GM12873 (cell line): ENCODE data around the gene ZNF701.

Experiments used
- TF ChIP-seq, protein P1 (sequence below): IDR thresholded peaks from 2 replicates; pipeline ENCODE4 v1.5.1; 2012; ENCODE audit warnings: low read depth, mild to moderate bottlenecking, moderate library complexity, low read length, control low read depth; ENCODE audit not compliant: insufficient read depth; ENCODE audit errors: missing control alignments

The ZNF701 gene

DNA sequence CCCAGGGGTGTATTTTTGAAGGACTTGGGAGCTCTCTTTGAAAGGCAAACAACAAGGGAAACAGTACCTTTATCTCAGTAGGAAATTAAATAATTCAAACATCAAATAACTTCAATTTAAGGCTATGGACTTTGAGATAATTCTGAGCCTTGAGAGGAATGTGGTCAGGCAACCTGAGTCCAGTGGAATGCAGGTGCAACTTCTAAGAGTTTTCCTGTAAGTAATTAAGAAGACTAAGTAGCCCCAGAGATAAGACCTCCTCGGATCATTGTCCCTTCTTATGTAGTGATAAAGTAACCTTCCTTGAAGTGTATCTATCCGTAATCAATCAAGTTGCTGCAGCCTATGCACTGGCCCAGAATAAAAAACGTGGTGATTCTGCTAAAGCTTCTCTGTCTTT, 29.2 kb downstream of the ZNF701 start:
- TF ChIP-seq, protein P1, sequence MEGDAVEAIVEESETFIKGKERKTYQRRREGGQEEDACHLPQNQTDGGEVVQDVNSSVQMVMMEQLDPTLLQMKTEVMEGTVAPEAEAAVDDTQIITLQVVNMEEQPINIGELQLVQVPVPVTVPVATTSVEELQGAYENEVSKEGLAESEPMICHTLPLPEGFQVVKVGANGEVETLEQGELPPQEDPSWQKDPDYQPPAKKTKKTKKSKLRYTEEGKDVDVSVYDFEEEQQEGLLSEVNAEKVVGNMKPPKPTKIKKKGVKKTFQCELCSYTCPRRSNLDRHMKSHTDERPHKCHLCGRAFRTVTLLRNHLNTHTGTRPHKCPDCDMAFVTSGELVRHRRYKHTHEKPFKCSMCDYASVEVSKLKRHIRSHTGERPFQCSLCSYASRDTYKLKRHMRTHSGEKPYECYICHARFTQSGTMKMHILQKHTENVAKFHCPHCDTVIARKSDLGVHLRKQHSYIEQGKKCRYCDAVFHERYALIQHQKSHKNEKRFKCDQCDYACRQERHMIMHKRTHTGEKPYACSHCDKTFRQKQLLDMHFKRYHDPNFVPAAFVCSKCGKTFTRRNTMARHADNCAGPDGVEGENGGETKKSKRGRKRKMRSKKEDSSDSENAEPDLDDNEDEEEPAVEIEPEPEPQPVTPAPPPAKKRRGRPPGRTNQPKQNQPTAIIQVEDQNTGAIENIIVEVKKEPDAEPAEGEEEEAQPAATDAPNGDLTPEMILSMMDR, result no peak

DNA sequence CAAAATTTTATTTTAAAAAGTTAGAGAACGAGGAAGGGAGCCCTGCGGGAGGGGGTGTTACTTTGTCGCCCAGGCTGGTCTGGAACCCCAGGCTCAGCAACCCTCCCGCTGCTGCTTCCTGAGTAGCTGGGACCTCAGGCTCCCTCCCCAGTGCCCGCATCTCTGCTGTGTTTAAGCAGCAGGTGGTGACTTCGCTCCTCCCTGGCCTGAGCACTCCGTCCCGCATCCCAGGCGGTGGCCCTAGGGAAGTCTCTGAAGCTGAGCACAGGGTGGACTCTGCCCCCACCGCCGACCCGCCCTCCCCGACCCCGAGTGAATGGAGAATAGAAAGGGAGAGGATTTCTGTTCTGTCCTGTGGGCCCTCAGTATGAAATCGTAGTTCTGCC, 30.5 kb downstream of the ZNF701 start:
- TF ChIP-seq, protein P1, result no peak

DNA sequence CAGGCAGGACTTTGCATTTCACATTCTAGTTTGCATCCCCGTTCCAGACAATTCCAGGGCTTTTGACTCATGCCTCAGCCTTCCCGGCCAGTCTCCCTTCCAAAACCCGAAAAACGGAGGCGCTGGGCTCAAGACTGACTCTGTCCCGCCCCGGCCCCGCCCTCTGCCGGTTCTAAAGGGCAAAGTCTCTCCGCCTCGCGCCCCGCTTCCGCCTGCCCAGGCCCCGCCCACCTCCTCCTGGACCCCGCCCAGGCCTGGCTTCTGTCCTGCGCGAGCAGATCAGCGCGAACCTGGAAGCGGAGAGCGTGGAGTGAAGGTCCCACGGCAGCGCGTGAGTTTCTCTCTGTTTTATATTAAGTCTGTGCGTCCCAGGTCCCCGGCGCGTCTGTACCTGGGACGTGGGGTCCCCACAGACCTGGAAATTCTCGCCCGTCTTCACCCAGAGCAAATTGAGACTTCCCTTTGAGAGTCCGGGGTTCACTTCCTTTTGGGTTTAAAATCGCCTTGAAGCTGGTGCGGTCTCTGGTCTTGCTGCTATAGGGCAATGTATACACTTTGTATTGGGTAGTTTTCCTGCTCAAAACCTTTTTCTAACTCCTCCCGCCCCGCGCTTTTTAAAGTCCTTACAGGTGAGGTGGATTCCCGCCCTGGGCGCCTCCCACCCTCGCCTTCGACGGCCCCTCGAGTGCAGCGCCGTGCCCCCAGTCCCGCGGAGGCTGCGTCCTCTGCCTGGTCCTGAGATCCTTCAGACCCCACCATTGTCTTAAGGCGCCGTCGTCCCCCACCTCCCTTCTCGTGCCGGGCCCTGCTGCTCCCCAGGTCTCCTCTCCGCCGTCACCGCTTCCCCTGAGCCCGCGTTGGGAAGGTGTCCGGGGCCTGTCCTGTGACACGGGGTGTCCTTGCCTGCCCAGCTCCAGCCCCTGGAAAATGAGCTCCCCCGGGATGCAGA, 31.2 kb downstream of the ZNF701 start:
- TF ChIP-seq, protein P1, result peak; percentile 16

DNA sequence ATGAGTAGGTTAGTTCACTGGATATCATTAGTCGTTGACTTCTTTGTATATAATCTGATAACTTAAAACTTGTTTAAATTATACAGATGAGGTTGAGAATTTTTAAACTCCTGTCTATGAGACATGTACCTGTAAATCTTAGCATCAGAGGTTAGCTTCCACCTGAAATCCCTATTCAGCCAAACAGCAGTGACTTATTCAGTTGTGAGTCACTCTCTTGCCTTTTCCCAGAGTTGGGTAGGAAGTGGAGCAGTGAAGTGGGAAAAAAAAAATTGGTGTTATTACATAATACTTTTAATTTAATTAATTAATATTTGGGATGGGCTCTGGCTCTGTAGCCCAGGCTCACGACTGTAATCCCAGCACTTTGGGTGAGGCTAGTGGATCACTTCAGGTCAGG, 32.9 kb downstream of the ZNF701 start:
- TF ChIP-seq, protein P1, result no peak

DNA sequence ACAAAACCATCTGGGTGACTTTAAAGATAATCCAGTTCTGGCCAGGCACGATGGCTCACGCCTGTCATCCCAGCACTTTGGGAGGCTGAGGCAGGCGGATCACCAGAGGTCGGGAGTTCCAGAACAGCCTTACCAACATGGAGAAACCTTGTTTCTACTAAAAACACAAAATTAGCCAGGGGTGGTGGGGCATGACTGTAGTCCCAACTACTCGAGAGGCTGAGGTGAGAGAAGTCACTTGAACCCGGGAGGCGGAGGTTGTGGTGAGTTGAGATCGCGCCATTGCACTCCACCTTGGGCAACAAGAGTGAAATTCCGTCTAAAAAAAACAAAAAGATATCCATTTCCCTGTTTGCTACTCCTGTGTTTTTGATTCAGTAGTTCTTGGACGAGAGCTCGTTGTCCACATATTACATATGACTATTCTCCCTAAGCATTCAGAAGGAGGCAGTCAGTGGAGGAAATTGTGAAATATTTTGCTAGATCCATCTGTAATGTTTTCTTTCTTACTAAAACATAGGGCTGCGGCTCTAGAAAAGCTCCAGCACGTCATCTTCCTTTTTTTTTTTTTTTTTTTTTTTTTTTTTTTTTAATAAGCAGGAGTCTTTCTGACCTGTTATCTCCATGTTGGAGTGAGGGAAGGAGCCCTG, 33.6 kb downstream of the ZNF701 start:
- TF ChIP-seq, protein P1, result no peak

DNA sequence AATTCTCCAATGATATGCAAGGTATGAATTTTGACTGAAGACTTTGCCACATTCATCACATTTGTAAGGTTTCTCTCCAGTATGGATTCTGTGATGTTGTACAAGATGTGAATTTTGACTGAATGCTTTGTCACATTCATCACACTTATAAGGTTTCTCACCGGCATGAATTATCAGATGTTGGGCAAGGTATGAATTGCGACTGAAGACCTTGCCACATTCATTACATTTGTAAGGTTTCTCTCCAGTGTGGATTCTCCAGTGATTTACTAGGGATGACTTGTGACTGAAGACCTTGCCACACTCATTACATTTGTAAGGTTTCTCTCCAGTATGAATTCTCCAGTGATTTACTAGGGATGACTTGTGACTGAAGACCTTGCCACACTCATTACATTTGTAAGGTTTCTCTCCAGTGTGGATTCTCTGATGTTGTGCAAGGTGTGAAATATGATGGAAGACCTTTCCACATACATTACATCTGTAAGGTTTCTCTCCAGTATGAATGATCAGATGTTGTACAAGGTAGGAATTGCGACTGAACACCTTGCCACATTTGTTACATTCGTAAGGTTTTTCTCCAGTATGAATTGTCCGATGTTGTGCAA, 43.3 kb downstream of the ZNF701 start:
- TF ChIP-seq, protein P1, result no peak

DNA sequence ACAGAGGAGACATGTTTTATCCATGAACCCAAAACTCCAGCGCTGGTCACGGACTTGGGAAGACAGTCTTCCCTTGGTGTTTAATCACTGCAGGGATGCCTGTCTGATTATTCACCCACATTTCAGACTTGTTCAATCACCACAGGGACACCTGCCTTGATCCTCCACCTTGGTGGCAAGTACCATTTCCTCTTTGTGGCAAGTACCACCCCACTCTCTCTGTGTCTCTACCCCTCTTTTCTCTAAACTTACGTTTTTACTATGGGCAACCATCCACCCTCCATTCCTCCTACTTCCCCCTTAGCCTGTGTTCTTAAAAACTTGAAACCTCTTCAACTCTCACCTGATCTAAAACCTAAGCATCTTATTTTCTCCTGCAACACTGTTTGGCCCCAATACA, 51.3 kb downstream of the ZNF701 start:
- TF ChIP-seq, protein P1, result no peak
